Measurements from ENCODE around the gene CFL2.

GRCh38 chr14:34714320-34715126, at the start of gene CFL2:
- TF ChIP-seq POLR2A (IDR thresholded peaks at IDR 0.05; ENCODE audit: low read length) (peak; percentile 40), GATA1 (IDR thresholded peaks at IDR 0.05; ENCODE audit: low read depth, low read length) (no peak)

Measured in erythroblast (primary cell).